ENCODE data around the gene COMMD8. TPM values are rescaled to one million over a fixed set of nuclear protein-coding genes. Genes with fewer than 3 reads are reported as not detected.

COMMD8 gene
- total RNA-seq, 4 donors from 2014 or later, result 6.0 to 26.1 (median 19.1) TPM

DNA sequence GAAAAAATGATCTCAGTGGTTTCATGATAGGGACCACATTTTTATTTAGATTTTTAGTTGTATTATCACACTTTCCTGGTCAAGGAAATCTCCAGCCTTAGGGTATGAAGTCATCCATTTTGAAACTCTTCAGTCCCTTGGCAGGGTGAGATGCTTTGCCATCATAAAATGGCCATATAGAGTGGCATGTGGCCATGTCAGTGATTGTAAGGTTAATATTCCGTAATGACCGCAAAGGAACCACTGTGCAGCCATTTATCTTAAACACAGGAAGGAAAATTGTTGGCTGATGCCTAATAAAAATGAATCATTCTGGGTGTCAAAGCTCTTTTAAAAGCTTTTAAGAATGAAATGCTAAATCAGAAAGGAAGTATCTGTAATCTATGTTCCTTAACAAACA is 35.6 kb downstream of the COMMD8 start:
- Histone ChIP-seq H3K9me3 (no peaks in the 10 kb centered on the region), H3K27ac (no peak overlapping the region), H3K4me3 (no peak overlapping the region), H3K4me1 (no peaks in the 10 kb centered on the region), H3K36me3 (no peaks in the 10 kb centered on the region), H3K27me3 (no peaks in the 10 kb centered on the region)
- DNase-seq, result no peak
- TF ChIP-seq, protein P1, sequence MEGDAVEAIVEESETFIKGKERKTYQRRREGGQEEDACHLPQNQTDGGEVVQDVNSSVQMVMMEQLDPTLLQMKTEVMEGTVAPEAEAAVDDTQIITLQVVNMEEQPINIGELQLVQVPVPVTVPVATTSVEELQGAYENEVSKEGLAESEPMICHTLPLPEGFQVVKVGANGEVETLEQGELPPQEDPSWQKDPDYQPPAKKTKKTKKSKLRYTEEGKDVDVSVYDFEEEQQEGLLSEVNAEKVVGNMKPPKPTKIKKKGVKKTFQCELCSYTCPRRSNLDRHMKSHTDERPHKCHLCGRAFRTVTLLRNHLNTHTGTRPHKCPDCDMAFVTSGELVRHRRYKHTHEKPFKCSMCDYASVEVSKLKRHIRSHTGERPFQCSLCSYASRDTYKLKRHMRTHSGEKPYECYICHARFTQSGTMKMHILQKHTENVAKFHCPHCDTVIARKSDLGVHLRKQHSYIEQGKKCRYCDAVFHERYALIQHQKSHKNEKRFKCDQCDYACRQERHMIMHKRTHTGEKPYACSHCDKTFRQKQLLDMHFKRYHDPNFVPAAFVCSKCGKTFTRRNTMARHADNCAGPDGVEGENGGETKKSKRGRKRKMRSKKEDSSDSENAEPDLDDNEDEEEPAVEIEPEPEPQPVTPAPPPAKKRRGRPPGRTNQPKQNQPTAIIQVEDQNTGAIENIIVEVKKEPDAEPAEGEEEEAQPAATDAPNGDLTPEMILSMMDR (IDR thresholded peaks at IDR 0.05), result no peak
- no peak for TF ChIP-seq POLR2A (IDR thresholded peaks at IDR 0.05)

DNA sequence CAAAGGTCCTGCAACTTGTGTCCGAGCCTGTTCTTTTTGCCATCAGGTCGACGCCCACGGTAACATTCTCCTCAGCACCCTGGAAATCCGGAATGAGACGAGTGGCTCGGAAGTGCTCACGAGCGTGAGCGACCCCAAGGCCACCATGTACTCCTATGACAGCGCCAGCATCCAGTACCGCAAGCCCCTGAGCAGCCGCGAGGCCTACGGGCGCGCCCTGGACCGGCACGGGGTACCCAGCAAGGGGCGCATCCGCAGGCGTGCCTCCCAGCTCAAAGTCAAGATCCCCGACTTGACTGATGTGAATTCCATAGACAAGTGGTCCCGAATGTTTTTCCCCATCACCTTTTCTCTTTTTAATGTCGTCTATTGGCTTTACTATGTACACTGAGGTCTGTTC is 37.9 kb downstream of the COMMD8 start:
- no peaks in the 10 kb centered on the region for H3K9me3 ChIP-seq
- H3K4me3 ChIP-seq, result no peak overlapping the region
- no peak for DNase-seq
- H3K27ac ChIP-seq, result no peak overlapping the region
- no peaks in the 10 kb centered on the region for H3K36me3 ChIP-seq
- no peaks in the 10 kb centered on the region for H3K27me3 ChIP-seq
- TF ChIP-seq POLR2A (IDR thresholded peaks at IDR 0.05), result no peak
- TF ChIP-seq, protein P1 (IDR thresholded peaks at IDR 0.05), result no peak
- no peaks in the 10 kb centered on the region for H3K4me1 ChIP-seq

DNA sequence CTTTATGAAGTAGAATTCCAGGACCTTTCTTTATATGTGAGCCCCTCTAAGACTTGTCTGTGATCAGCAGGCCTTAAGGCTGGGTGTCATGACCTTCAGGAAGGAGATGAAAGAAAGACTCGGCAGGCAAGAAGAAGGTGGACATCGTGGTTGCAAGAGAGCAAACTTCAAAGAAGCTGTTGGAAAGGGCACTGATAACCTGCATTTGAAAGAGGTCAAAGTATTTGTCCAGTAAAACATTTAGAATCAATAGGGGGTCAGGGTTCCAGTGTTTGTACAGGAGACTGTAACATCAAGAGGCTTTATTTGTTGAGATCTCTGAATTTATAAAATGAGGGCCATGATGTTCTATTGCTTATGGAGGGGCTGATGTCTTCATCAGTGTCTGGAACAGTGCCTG is 44.2 kb downstream of the COMMD8 start:
- Histone ChIP-seq H3K27me3 (no peaks in the 10 kb centered on the region), H3K9me3 (no peaks in the 10 kb centered on the region), H3K4me3 (no peak overlapping the region), H3K27ac (no peak overlapping the region), H3K36me3 (no peaks in the 10 kb centered on the region), H3K4me1 (no peaks in the 10 kb centered on the region)
- DNase-seq, result no peak
- TF ChIP-seq POLR2A (IDR thresholded peaks at IDR 0.05), result no peak
- TF ChIP-seq, protein P1 (IDR thresholded peaks at IDR 0.05), result no peak

DNA sequence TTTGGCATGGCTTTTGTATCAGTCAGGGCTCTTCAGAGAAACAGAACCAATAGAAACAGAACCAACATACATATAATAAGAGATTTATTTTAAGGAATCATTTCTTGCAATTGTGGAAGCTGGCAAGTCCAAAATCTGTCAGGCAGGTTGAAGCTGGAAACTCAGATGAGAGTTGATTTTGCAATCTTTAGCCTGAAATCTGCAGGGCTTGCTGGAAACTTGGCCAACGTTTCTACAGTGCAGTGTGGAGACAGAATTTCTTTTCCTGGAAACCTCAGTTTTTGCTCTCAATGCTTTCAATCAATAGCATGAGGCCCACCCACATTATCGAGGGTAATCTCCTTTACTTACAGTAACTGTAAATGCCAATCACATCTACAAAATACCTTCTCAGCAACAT is 45.4 kb downstream of the COMMD8 start:
- no peak overlapping the region for H3K27ac ChIP-seq
- no peaks in the 10 kb centered on the region for H3K9me3 ChIP-seq
- H3K36me3 ChIP-seq, result no peaks in the 10 kb centered on the region
- no peaks in the 10 kb centered on the region for H3K27me3 ChIP-seq
- no peak for DNase-seq
- H3K4me1 ChIP-seq, result no peaks in the 10 kb centered on the region
- no peak for TF ChIP-seq POLR2A (IDR thresholded peaks at IDR 0.05)
- TF ChIP-seq, protein P1 (IDR thresholded peaks at IDR 0.05), result no peak
- H3K4me3 ChIP-seq, result no peak overlapping the region

DNA sequence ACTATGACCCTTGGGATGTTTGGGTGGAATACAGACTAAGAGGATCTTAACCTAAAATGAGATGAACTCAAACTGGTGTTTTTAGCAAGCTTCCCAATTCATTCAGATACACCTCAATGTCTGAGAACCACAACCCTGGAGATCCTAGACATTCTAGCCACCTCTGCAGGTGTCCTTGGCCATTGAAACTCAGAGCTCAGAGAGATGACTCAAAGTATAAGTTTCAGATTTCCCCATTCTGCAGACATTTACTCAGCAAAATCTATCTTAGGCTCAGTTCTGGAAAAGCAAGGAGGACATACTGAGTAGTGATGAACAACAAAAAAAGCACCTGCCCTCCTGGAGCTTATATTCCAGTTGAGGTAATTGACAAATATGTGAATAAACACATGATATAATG is 47.8 kb downstream of the COMMD8 start:
- no peak for DNase-seq
- no peak overlapping the region for H3K27ac ChIP-seq
- TF ChIP-seq, protein P1 (IDR thresholded peaks at IDR 0.05), result no peak
- no peak for TF ChIP-seq POLR2A (IDR thresholded peaks at IDR 0.05)
- H3K4me1 ChIP-seq, result no peaks in the 10 kb centered on the region
- no peak overlapping the region for H3K4me3 ChIP-seq
- no peaks in the 10 kb centered on the region for H3K27me3 ChIP-seq
- H3K9me3 ChIP-seq, result no peaks in the 10 kb centered on the region
- H3K36me3 ChIP-seq, result no peaks in the 10 kb centered on the region

DNA sequence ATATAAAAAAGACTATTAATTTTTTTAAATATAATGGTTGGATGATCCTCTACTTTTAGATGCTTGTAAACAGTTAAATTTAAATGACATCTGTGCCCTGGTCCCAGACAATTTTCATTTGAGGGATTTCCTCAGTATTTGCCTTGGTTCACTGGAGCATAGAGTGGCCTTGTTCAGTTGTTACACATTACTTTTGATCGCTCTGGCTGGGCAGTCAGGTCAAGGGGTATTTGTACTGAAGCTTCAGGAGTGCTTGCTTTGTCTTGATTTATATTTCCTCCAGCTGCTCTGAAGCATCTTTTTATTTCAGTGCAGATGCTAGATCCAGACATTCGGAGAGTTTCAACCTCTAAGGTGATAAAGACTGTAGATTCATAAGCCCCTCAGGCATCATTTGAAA is 50.0 kb downstream of the COMMD8 start:
- no peak for TF ChIP-seq POLR2A (IDR thresholded peaks at IDR 0.05)
- TF ChIP-seq, protein P1 (IDR thresholded peaks at IDR 0.05), result no peak
- no peak overlapping the region for H3K4me3 ChIP-seq
- no peaks in the 10 kb centered on the region for H3K36me3 ChIP-seq
- no peaks in the 10 kb centered on the region for H3K27me3 ChIP-seq
- H3K4me1 ChIP-seq, result no peaks in the 10 kb centered on the region
- no peak overlapping the region for H3K27ac ChIP-seq
- DNase-seq, result no peak
- H3K9me3 ChIP-seq, result no peaks in the 10 kb centered on the region
